ENCODE results near the gene HOXB5.

GRCh38 chr17:48586355-48587258, 7.0 kb downstream of the HOXB5 start:
- TF ChIP-seq EZH2 (IDR thresholded peaks at IDR 0.05; ENCODE audit: low read length, unreplicated experiment) (no peak), CTCF (conservative IDR thresholded peaks at IDR 0.05; ENCODE audit: low read depth, low read length) (no peak)

All from PC-3 (cell line).